NCI-H446 treated with DMSO at 0.1 percent for 48 hours (cell line): ENCODE data around the gene SRPK3.

ENCODE experiments used
- DNase-seq: peaks from one replicate; lab custom pipeline; 2025; lab: John Stamatoyannopoulos, UW

Gene SRPK3

GRCh38 chrX:153770601-153771414, 10.0 kb upstream of the SRPK3 start:
- DNase-seq, result no peak

DNA sequence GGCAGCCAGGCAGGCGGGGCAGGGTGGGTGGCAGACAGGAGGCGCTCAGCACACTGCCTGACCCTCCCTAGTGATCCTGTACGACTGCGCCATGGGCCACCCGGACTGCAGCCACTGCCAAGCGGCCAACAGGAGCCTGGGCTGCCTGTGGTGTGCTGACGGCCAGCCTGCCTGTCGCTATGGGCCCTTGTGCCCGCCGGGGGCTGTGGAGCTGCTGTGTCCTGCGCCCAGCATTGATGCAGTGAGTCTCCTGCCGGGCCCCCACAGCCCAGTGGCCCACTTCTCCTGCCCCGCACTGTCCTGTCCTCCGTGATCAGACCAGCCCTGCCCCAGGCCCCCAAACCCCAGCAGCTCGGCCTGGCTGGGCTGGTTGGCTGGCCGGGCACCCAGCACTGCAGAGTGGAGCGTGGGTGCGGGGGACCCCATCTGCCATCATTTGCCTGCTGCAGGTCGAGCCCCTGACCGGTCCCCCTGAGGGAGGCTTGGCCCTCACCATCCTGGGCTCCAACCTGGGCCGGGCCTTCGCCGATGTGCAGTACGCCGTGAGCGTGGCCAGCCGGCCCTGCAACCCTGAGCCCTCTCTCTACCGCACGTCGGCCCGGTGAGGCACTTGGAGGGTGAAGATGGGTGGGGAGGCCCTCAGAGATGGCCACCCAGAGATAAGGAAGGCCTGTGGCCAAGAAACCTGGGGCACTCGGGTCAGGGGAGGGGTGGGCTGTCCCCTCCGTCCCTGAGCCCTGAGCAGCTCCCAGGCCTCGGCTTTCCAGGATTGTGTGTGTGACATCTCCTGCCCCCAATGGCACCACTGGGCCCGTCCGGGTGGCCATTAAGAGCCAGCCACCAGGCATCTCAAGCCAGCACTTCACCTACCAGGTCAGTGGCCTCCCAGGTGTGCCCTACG, 9.2 kb upstream of the SRPK3 start:
- DNase-seq, result no peak

DNA sequence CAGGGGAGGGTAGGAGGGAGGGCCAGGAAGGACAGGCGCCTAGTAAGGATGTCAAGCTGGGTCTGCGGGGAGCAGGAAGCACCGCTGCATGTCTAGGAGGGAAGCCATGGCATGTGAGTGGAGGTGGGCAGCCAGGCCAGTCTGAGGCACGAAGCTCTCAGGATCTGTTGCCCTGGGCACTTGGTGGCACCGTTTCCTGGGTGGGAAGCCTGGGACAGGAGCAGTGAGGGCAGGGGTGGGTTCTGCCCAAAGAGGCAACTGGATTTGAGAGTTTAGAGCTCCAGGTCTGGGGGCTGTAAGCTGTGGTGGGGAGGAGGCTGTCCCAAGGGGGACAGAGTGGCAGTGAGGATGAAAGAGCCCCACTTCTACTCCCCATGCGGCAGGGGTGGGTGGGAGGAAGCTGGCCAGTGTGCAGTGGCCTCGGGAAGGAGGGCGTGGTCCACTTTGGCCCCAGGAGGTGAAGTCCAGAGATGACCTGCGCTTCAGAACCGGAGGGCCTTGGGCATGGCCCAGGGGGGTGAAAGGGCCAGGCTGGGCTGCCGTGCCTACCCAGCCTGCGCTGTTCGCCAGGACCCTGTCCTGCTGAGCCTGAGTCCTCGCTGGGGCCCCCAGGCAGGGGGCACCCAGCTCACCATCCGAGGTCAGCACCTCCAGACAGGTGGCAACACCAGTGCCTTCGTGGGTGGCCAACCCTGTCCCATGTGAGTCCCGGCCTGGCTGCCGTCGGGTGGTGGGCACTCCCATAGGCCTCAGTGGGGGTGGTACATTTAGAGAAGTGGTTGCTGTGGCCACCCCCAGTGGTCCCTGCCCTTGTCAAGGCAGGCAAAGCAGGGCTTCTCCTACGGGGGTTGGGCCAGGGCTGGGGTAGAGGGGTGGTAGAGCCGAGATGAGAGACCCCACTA, 8.3 kb upstream of the SRPK3 start:
- DNase-seq, result no peak

DNA sequence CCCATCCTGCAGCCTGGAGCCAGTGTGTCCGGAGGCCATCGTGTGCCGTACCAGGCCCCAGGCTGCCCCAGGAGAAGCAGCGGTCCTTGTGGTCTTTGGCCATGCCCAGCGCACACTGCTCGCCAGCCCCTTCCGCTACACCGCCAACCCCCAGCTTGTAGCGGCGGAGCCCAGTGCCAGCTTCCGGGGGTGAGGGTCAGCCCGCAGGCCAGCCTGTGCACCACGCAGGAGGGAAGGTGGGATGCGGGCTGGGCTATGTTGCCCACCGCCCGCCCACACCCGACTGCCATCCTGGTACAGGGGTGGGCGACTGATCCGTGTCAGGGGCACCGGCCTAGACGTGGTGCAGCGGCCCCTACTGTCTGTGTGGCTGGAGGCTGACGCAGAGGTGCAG, 7.6 kb upstream of the SRPK3 start:
- no peak for DNase-seq

DNA sequence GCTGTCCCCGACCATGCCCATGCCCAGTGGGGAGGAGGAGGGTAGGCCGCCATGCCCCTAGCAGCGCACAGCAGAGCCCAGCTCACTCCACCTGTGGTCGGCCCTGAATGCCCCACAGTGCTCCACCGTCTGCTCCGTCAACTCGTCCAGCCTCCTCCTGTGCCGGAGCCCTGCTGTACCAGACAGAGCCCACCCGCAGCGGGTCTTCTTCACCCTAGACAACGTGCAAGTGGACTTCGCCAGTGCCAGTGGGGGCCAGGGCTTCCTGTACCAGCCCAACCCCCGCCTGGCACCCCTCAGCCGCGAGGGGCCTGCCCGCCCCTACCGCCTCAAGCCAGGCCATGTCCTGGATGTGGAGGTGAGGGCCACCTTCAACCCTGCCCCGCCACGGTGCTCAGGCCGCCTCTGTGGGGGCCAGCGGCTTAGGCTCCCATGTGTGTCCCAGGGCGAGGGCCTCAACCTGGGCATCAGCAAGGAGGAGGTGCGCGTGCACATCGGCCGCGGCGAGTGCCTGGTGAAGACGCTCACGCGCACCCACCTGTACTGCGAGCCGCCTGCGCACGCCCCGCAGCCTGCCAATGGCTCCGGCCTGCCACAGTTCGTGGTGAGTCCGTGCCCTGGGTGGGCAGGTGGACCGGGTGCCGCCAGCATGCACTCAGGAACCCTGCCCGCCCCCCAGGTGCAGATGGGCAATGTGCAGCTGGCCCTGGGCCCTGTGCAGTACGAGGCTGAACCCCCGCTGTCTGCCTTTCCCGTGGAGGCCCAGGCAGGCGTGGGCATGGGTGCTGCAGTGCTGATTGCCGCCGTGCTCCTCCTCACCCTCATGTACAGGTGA, 6.9 kb upstream of the SRPK3 start:
- DNase-seq, result no peak

GRCh38 chrX:153774576-153775292, 6.1 kb upstream of the SRPK3 start:
- no peak for DNase-seq

- DNase-seq, result no peak
Observed at GRCh38 chrX:153775293-153776119, 5.3 kb upstream of the SRPK3 start.

- DNase-seq, result no peak
Observed at GRCh38 chrX:153776120-153776599, 4.7 kb upstream of the SRPK3 start.

GRCh38 chrX:153776611-153777045, 4.2 kb upstream of the SRPK3 start:
- no peak for DNase-seq

GRCh38 chrX:153777261-153778090, 3.4 kb upstream of the SRPK3 start:
- no peak for DNase-seq

DNA sequence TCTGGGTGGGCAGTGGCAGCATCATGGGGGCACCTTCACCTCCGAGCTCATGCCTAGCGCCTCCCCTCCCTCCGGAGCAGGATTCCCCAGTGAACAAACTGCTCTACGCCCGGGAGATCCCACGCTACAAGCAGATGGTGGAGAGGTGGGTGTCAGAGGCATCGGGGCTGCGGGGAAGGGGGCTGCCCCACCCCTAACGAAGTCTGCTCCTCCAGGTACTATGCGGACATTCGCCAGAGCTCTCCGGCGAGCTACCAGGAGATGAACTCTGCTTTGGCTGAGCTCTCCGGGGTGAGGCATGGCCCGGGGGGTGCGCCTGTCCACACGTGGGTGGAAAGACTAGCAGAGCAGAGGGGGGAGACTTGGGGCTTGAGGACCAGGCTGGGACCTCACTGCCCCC, 2.7 kb upstream of the SRPK3 start:
- no peak for DNase-seq

GRCh38 chrX:153778684-153779101, 2.1 kb upstream of the SRPK3 start:
- no peak for DNase-seq

- no peak for DNase-seq
Observed at GRCh38 chrX:153779891-153780677, 757 bp upstream of the SRPK3 start.

DNA sequence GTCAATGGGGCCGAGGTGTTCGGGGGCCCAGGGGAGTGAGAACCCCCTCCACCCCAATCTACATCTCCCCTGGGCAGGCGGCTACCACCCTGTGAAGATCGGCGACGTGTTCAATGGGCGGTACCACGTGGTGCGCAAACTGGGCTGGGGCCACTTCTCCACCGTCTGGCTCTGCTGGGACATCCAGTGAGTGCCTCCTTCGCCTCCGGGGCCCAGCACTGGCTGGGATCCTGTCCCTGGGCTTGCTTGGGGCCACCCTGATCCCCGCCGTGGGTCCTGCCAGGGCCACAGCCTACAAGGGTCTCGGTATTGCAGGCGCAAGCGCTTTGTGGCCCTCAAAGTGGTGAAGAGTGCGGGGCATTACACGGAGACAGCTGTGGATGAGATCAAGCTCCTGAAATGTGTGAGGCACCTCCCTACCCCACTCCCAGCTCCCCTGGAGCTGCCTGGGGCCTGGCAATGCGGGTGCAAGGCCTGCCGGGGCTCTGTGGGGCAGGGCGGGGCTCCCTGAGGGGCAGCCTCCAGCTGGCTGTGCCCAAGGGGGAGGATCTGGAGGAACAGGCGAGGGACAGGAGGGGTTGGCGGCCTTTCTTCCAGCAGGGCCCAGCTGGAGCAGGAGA, 697 bp downstream of the SRPK3 start:
- DNase-seq, result no peak

DNA sequence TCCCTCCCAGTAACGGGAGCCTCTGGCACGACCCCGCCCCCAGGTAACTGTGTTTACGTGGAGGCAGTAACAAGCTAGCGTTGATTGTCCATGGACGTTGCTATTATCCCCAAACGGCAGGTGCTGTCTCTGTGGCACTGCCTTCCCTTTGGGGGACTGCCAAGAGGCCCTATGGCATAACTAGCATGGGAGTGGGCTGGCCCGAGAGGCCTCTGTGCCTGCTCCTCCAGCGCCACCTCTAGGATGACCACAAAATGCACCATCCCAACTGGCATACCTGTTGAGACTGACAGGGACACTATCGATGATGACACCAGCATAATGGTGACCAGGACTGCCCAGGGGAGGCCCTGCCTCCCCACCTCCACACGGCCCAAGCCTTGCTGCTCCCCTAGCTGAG, 1.5 kb downstream of the SRPK3 start:
- DNase-seq, result no peak

DNA sequence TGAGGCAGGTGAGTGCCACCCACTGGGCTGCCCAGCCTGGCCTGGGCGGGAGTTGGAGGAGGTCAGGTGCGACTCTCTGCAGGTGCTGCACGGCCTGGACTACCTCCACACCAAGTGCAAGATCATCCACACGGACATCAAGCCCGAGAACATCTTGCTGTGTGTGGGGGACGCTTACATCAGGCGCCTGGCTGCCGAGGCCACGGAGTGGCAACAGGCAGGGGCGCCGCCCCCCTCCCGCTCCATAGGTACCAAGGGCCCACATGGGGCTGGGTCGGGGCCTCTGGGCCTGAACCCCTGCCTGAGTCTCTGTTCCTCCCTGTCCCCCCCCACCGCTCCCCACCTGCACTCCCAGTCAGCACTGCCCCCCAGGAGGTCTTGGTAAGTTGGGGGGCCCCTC, 2.0 kb downstream of the SRPK3 start:
- DNase-seq, result no peak

GRCh38 chrX:153783378-153784013, 2.7 kb downstream of the SRPK3 start:
- DNase-seq, result no peak
